Erythroblast (primary cell): ENCODE data around the gene TAPT1.

Experiments used
- GATA1 ChIP-seq: IDR thresholded peaks from 2 replicates; pipeline ENCODE4 v1.6.1; 2011; ENCODE audit warnings: low read depth, mild to moderate bottlenecking, control low read depth, low read length, moderate library complexity
- POLR2A ChIP-seq: IDR thresholded peaks from 2 replicates; pipeline ENCODE4 v1.6.1; 2011; ENCODE audit warnings: mild to moderate bottlenecking, low read length

- TF ChIP-seq POLR2A, result no peak
- TF ChIP-seq GATA1, result no peak
Observed at GRCh38 chr4:16199093-16199492, 27.2 kb downstream of the TAPT1 start.
